ENCODE results near the gene KRT35.
"Not testable (repeated sequence)": the region's sequence is repeated elsewhere in the genome, so short reads cannot be mapped to it uniquely, and the experiment has no call there.

The KRT35 gene

GRCh38 chr17:41444186-41444585 is 36.8 kb downstream of the KRT35 start:
- no peak for DNase-seq (ENCODE audit: insufficient read length, low spot score)
- TF ChIP-seq POLR2A (IDR thresholded peaks at IDR 0.05; ENCODE audit: low read depth, low read length), result no peak
- no peak for FAIRE-seq

- FAIRE-seq (no peak), DNase-seq (ENCODE audit: insufficient read length, low spot score) (no peak)
- TF ChIP-seq POLR2A (IDR thresholded peaks at IDR 0.05; ENCODE audit: low read depth, low read length), result no peak
Measured at GRCh38 chr17:41442739-41443138, 38.2 kb downstream of the KRT35 start.

GRCh38 chr17:41440531-41441033 is 40.4 kb downstream of the KRT35 start, which contains the start of gene KRT38:
Gene KRT38 (minus strand): TSS chr17:41440983. CDS start chr17:41440921, 62 bp downstream.
- DNase-seq (ENCODE audit: insufficient read length, low spot score) (no peak), FAIRE-seq (no peak)
- TF ChIP-seq POLR2A (IDR thresholded peaks at IDR 0.05; ENCODE audit: low read depth, low read length), result no peak

GRCh38 chr17:41439375-41439774 is 41.6 kb downstream of the KRT35 start:
- no peak for TF ChIP-seq POLR2A (IDR thresholded peaks at IDR 0.05; ENCODE audit: low read depth, low read length)
- FAIRE-seq (no peak), DNase-seq (ENCODE audit: insufficient read length, low spot score) (no peak)

GRCh38 chr17:41437769-41438168 is 43.2 kb downstream of the KRT35 start:
- DNase-seq (ENCODE audit: insufficient read length, low spot score) (no peak), FAIRE-seq (no peak)
- no peak for TF ChIP-seq POLR2A (IDR thresholded peaks at IDR 0.05; ENCODE audit: low read depth, low read length)

GRCh38 chr17:41437254-41437653 is 43.7 kb downstream of the KRT35 start:
- FAIRE-seq (no peak), DNase-seq (ENCODE audit: insufficient read length, low spot score) (no peak)
- no peak for TF ChIP-seq POLR2A (IDR thresholded peaks at IDR 0.05; ENCODE audit: low read depth, low read length)

- TF ChIP-seq POLR2A (IDR thresholded peaks at IDR 0.05; ENCODE audit: low read depth, low read length), result no peak
- no peak for DNase-seq (ENCODE audit: insufficient read length, low spot score)
- no peak for FAIRE-seq
Measured at GRCh38 chr17:41434415-41434814, 46.5 kb downstream of the KRT35 start.

GRCh38 chr17:41434005-41434404 is 46.9 kb downstream of the KRT35 start:
- no peak for FAIRE-seq
- TF ChIP-seq POLR2A (IDR thresholded peaks at IDR 0.05; ENCODE audit: low read depth, low read length), result no peak
- no peak for DNase-seq (ENCODE audit: insufficient read length, low spot score)

- FAIRE-seq, result no peak
- TF ChIP-seq POLR2A (IDR thresholded peaks at IDR 0.05; ENCODE audit: low read depth, low read length), result no peak
- DNase-seq (ENCODE audit: insufficient read length, low spot score), result no peak
Measured at GRCh38 chr17:41433586-41433985, 47.4 kb downstream of the KRT35 start.

- DNase-seq (ENCODE audit: insufficient read length, low spot score); FAIRE-seq: not testable (repeated sequence)
Measured at GRCh38 chr17:41430376-41430775, 50.6 kb downstream of the KRT35 start.

GRCh38 chr17:41429667-41430066 is 51.3 kb downstream of the KRT35 start:
- DNase-seq (ENCODE audit: insufficient read length, low spot score) (no peak), FAIRE-seq (no peak)
- TF ChIP-seq POLR2A (IDR thresholded peaks at IDR 0.05; ENCODE audit: low read depth, low read length), result no peak

GRCh38 chr17:41428591-41429291 is 52.2 kb downstream of the KRT35 start:
- no peak for TF ChIP-seq POLR2A (IDR thresholded peaks at IDR 0.05; ENCODE audit: low read depth, low read length)
- DNase-seq (ENCODE audit: insufficient read length, low spot score) (no peak), FAIRE-seq (no peak)

All from H54 (cell line).